GM18505 (cell line): Measurements from ENCODE around the gene TRAF3IP1.

Experiments
- ATAC-seq: cut with Tn5 transposase; IDR thresholded peaks from one replicate; pipeline ENCODE4 v1.9.1; 2021; ENCODE audit not compliant: unreplicated experiment
- POLR2A ChIP-seq: IDR thresholded peaks from 4 replicates; pipeline ENCODE4 v1.6.1; 2011; ENCODE audit warnings: borderline replicate concordance; ENCODE audit not compliant: insufficient read depth, insufficient read length; ENCODE audit errors: extremely low read depth

Gene TRAF3IP1

GRCh38 chr2:238415036-238415764, 94.9 kb downstream of the TRAF3IP1 start:
- TF ChIP-seq POLR2A: no peak

GRCh38 chr2:238415893-238416292, 95.6 kb downstream of the TRAF3IP1 start:
- TF ChIP-seq POLR2A: no peak
- ATAC-seq: no peak

More at GRCh38 chr2:238415036-238415764, 94.9 kb downstream of the TRAF3IP1 start:
- no peak for ATAC-seq

GRCh38 chr2:238418196-238418998, 98.1 kb downstream of the TRAF3IP1 start:
- TF ChIP-seq POLR2A: no peak
- ATAC-seq: no peak

GRCh38 chr2:238418999-238419546, 98.8 kb downstream of the TRAF3IP1 start:
- no peak for TF ChIP-seq POLR2A
- ATAC-seq: no peak

- ATAC-seq: no peak
- TF ChIP-seq POLR2A: no peak
Measured at GRCh38 chr2:238420442-238420841, 100.1 kb downstream of the TRAF3IP1 start.

GRCh38 chr2:238420878-238421694, 100.8 kb downstream of the TRAF3IP1 start:
- no peak for TF ChIP-seq POLR2A
- no peak for ATAC-seq

GRCh38 chr2:238421695-238422035, 101.3 kb downstream of the TRAF3IP1 start:
- no peak for TF ChIP-seq POLR2A
- ATAC-seq: no peak

GRCh38 chr2:238422285-238422684, 102.0 kb downstream of the TRAF3IP1 start:
- no peak for ATAC-seq
- TF ChIP-seq POLR2A: no peak

- TF ChIP-seq POLR2A: no peak
- no peak for ATAC-seq
Measured at GRCh38 chr2:238422940-238423339, 102.6 kb downstream of the TRAF3IP1 start.

GRCh38 chr2:238423561-238424312, 103.4 kb downstream of the TRAF3IP1 start:
- no peak for TF ChIP-seq POLR2A
- ATAC-seq: no peak

- ATAC-seq: no peak
- TF ChIP-seq POLR2A: no peak
Measured at GRCh38 chr2:238424313-238424700, 104.0 kb downstream of the TRAF3IP1 start.

GRCh38 chr2:238425505-238425978, 105.2 kb downstream of the TRAF3IP1 start:
- TF ChIP-seq POLR2A: no peak
- ATAC-seq: no peak
